HepG2 (cell line): ENCODE results near the gene TRMT1L. TPM values are rescaled to one million over a fixed set of nuclear protein-coding genes. Genes with fewer than 3 reads are reported as not detected.

Experiments used
- ADNP ChIP-seq: sonication (generic); formaldehyde crosslinking; IDR thresholded peaks from 2 replicates; pipeline ENCODE4 v1.4.0; 2020; ENCODE audit warnings: missing genetic modification reagents
- CENPT ChIP-seq: sonication (generic); formaldehyde crosslinking; IDR thresholded peaks from 2 replicates; pipeline ENCODE4 v1.8.0; 2022; ENCODE audit warnings: low read depth, mild to moderate bottlenecking, moderate library complexity, missing genetic modification reagents
- CREM ChIP-seq, 2 experiments: sonication (generic) in 1 of 2; formaldehyde crosslinking in 1 of 2; IDR thresholded peaks; 2 replicates each; pipeline versions ENCODE4 v1.4.0 to v1.6.1; 2016 to 2020; ENCODE audit warnings: antibody characterized with exemption in 1 of 2, mild to moderate bottlenecking in 1 of 2, missing genetic modification reagents in 1 of 2
- EED ChIP-seq: sonication (generic); formaldehyde crosslinking; IDR thresholded peaks from 2 replicates; pipeline ENCODE4 v1.5.0; 2020; ENCODE audit warnings: mild to moderate bottlenecking, missing genetic modification reagents
- GFI1 ChIP-seq: sonication (generic); formaldehyde crosslinking; IDR thresholded peaks from 2 replicates; pipeline ENCODE4 v1.5.0; 2020; ENCODE audit warnings: missing genetic modification reagents, mild to moderate bottlenecking, borderline replicate concordance
- HOXA7 ChIP-seq: sonication (generic); formaldehyde crosslinking; IDR thresholded peaks from 2 replicates; pipeline ENCODE4 v1.8.1; 2022; ENCODE audit warnings: mild to moderate bottlenecking, missing genetic modification reagents, moderate library complexity
- POLR2A ChIP-seq, 2 experiments: IDR thresholded peaks; 2 replicates each; pipeline ENCODE4 v1.6.1; 2011; ENCODE audit warnings: low read depth in 2 of 2, low read length in 2 of 2, mild to moderate bottlenecking in 1 of 2, moderate library complexity in 1 of 2; ENCODE audit not compliant: insufficient read depth in 1 of 2
- RXRA ChIP-seq: sonication (generic); formaldehyde crosslinking; IDR thresholded peaks from 2 replicates; pipeline ENCODE4 v1.5.1; 2020; ENCODE audit warnings: missing genetic modification reagents
- SAP130 ChIP-seq: IDR thresholded peaks from 2 replicates; pipeline ENCODE4 v1.6.1; 2016; ENCODE audit warnings: low read depth
- TEAD2 ChIP-seq: sonication (generic); formaldehyde crosslinking; IDR thresholded peaks from 2 replicates; pipeline ENCODE4 v1.9.0; 2021; ENCODE audit warnings: missing genetic modification reagents
- XRCC5 ChIP-seq: fragments of 200-400 bp; formaldehyde crosslinking; optimal IDR thresholded peaks from 2 replicates; pipeline ENCODE3; 2017; ENCODE audit warnings: mild to moderate bottlenecking, low read length
- ZFP36L2 ChIP-seq: sonication (generic); formaldehyde crosslinking; IDR thresholded peaks from 2 replicates; pipeline ENCODE4 v1.4.0; 2020; ENCODE audit warnings: missing genetic modification reagents
- ZFY ChIP-seq: sonication (generic); formaldehyde crosslinking; IDR thresholded peaks from 2 replicates; pipeline ENCODE4 v1.4.0; 2020; ENCODE audit warnings: missing genetic modification reagents
- ZNF136 ChIP-seq: sonication (generic); formaldehyde crosslinking; IDR thresholded peaks from 2 replicates; pipeline ENCODE4 v1.8.1; 2022; ENCODE audit warnings: low read depth, mild to moderate bottlenecking, moderate library complexity, missing genetic modification reagents
- ZNF24 ChIP-seq: fragments of 450-650 bp; IDR thresholded peaks from 2 replicates; pipeline ENCODE4 v1.6.1; 2017; ENCODE audit warnings: antibody characterized with exemption, mild to moderate bottlenecking
- ZNF619 ChIP-seq: sonication (generic); formaldehyde crosslinking; IDR thresholded peaks from 2 replicates; pipeline ENCODE4 v1.4.0; 2020; ENCODE audit warnings: mild to moderate bottlenecking, missing genetic modification reagents
- ZNF674 ChIP-seq: sonication (generic); formaldehyde crosslinking; IDR thresholded peaks from 2 replicates; pipeline ENCODE4 v1.5.0; 2020; ENCODE audit warnings: low read depth, mild to moderate bottlenecking, missing genetic modification reagents
- ZNF780A ChIP-seq: sonication (generic); formaldehyde crosslinking; IDR thresholded peaks from 2 replicates; pipeline ENCODE4 v1.8.0; 2022; ENCODE audit warnings: mild to moderate bottlenecking, missing genetic modification reagents, moderate library complexity
- ZSCAN29 ChIP-seq: sonication (generic); formaldehyde crosslinking; conservative IDR thresholded peaks from 2 replicates; pipeline ENCODE4 v1.4.0; 2020; ENCODE audit warnings: mild to moderate bottlenecking, missing genetic modification reagents
- polyA plus RNA-seq, 8 experiments: library from polyadenylated mRNA; depleted of rRNA in 3 of 8; stranded (reverse) in 7 of 8; unstranded in 1 of 8; fragments of >200 nt; fragmentation: Illumina TruSeq in 4 of 8; extraction: Trizol in 4 of 8; gene quantifications; 2 replicates each; pipeline versions ENCODE4 v1.2.1 to v1.2.3, GENCODE V29; 2011 to 2016; ENCODE audit warnings: low read depth in 4 of 8, missing spikeins in 1 of 8, mixed read lengths in 1 of 8; ENCODE audit not compliant: insufficient read depth in 1 of 8
- total RNA-seq, 5 experiments: library from RNA; depleted of rRNA; stranded (reverse); fragments of >200 nt; fragmentation: Illumina TruSeq; extraction: Trizol; gene quantifications; 2 replicates each; pipeline ENCODE4 v1.2.3, GENCODE V29; 2016; ENCODE audit warnings: low read depth in 1 of 5
- TF ChIP-seq, protein P1 (sequence below): sonication (generic); formaldehyde crosslinking; IDR thresholded peaks from 2 replicates; pipeline ENCODE4 v1.5.1; 2020; ENCODE audit warnings: missing genetic modification reagents, mild to moderate bottlenecking, borderline replicate concordance
- TF ChIP-seq, protein P2 (sequence below): sonication (generic); formaldehyde crosslinking; IDR thresholded peaks from 2 replicates; pipeline ENCODE4 v1.4.0; 2020; ENCODE audit warnings: mild to moderate bottlenecking, missing genetic modification reagents
- TF ChIP-seq, protein P3 (sequence below): sonication (generic); formaldehyde crosslinking; IDR thresholded peaks from 2 replicates; pipeline ENCODE4 v1.8.0; 2022; ENCODE audit warnings: missing genetic modification reagents, mild to moderate bottlenecking, moderate library complexity, borderline replicate concordance
- TF ChIP-seq, protein P4 (sequence below): IDR thresholded peaks from 2 replicates; pipeline ENCODE4 v1.6.1; 2016; ENCODE audit warnings: low read depth, borderline replicate concordance
- TF ChIP-seq, protein P5 (sequence below): sonication (generic); formaldehyde crosslinking; IDR thresholded peaks from 2 replicates; pipeline ENCODE4 v1.5.0; 2020; ENCODE audit warnings: mild to moderate bottlenecking, missing genetic modification reagents, borderline replicate concordance

The TRMT1L gene
- total and polyA plus RNA-seq, 2 of the 13 experiments (the other 11 are each of a cell fraction or from before 2014, with no cell fraction given) = 17.9 to 19.2 TPM

DNA sequence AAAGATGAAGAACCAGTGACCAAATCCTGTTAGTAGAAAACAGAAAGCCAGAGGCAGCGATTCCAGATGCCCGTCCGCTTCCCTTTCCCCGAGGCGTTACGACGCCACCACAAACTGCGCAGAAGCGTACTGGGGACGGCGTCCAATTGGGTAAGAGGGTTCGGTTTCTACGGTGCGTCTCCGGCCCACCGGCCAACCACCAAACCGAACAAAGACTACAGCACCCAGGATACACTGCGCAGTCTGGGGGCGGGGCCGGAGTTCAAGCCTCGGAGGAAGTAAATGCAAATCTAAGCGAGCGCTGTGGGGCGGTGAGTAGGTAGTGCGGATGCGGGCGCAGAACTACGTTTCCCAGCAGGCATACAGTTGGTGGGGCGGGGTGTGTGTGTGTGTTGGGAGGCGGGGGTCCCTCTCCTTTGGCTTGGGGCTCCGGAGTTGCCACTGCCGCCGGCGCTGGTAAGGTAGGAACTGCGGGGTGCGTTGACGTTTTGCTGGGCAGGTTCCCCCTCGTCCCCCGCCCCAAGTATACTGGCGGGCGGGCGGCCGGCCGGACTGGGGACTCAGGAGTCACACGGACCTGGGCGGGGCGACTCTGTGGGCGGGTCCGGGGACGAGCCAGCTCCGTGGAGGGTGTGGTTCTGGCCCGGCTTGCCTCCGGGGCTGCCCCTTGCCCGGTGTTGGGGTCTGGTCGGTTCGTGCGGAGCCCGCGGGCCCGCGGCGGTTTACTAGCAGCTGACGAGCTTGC, at the start of gene TRMT1L, which contains the start of gene SWT1 (continued):
- TF ChIP-seq, protein P1, sequence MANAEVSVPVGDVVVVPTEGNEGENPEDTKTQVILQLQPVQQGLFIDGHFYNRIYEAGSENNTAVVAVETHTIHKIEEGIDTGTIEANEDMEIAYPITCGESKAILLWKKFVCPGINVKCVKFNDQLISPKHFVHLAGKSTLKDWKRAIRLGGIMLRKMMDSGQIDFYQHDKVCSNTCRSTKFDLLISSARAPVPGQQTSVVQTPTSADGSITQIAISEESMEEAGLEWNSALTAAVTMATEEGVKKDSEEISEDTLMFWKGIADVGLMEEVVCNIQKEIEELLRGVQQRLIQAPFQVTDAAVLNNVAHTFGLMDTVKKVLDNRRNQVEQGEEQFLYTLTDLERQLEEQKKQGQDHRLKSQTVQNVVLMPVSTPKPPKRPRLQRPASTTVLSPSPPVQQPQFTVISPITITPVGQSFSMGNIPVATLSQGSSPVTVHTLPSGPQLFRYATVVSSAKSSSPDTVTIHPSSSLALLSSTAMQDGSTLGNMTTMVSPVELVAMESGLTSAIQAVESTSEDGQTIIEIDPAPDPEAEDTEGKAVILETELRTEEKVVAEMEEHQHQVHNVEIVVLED (CRISPR knock-in tag) = peak; percentile 96
- TF ChIP-seq RXRA (CRISPR knock-in tag) (no peak; the same call in 1 of the 2 replicates), CREM (IDR thresholded peaks at IDR 0.05) (peak; percentile 97), CREM (CRISPR knock-in tag; IDR thresholded peaks at IDR 0.05) (no peak), CENPT (CRISPR knock-in tag) (no peak), HOXA7 (CRISPR knock-in tag) (no peak), ZNF136 (CRISPR knock-in tag) (no peak), GFI1 (CRISPR knock-in tag) (no peak; the same call in 1 of the 2 replicates), ZSCAN29 (0 out of 2 replicates have a peak, but pooled peaks have one; percentile 17), POLR2A (IDR thresholded peaks at IDR 0.05; ENCODE audit: insufficient read depth in 1 of 2, low read depth in 2 of 2, low read length in 2 of 2) (peak; percentile 88 to 95), TEAD2 (CRISPR knock-in tag) (no peak), ZNF780A (CRISPR knock-in tag) (no peak), ADNP (no peak), XRCC5 (peak; percentile 39), ZNF674 (CRISPR knock-in tag) (no peak), ZNF24 (no peak), SAP130 (CRISPR knock-in tag) (peak; percentile 50), EED (no peak), ZNF619 (CRISPR knock-in tag) (peak; percentile 59; the same call in 1 of the 2 replicates), ZFY (CRISPR knock-in tag) (peak; percentile 54), ZFP36L2 (no peak)
- TF ChIP-seq, protein P2, sequence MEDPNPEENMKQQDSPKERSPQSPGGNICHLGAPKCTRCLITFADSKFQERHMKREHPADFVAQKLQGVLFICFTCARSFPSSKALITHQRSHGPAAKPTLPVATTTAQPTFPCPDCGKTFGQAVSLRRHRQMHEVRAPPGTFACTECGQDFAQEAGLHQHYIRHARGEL (CRISPR knock-in tag) = no peak
- TF ChIP-seq, protein P3, sequence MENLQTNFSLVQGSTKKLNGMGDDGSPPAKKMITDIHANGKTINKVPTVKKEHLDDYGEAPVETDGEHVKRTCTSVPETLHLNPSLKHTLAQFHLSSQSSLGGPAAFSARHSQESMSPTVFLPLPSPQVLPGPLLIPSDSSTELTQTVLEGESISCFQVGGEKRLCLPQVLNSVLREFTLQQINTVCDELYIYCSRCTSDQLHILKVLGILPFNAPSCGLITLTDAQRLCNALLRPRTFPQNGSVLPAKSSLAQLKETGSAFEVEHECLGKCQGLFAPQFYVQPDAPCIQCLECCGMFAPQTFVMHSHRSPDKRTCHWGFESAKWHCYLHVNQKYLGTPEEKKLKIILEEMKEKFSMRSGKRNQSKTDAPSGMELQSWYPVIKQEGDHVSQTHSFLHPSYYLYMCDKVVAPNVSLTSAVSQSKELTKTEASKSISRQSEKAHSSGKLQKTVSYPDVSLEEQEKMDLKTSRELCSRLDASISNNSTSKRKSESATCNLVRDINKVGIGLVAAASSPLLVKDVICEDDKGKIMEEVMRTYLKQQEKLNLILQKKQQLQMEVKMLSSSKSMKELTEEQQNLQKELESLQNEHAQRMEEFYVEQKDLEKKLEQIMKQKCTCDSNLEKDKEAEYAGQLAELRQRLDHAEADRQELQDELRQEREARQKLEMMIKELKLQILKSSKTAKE (CRISPR knock-in tag) = no peak
- TF ChIP-seq, protein P4, sequence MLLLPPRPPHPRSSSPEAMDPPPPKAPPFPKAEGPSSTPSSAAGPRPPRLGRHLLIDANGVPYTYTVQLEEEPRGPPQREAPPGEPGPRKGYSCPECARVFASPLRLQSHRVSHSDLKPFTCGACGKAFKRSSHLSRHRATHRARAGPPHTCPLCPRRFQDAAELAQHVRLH (CRISPR knock-in tag) = peak; percentile 62
- TF ChIP-seq, protein P5, sequence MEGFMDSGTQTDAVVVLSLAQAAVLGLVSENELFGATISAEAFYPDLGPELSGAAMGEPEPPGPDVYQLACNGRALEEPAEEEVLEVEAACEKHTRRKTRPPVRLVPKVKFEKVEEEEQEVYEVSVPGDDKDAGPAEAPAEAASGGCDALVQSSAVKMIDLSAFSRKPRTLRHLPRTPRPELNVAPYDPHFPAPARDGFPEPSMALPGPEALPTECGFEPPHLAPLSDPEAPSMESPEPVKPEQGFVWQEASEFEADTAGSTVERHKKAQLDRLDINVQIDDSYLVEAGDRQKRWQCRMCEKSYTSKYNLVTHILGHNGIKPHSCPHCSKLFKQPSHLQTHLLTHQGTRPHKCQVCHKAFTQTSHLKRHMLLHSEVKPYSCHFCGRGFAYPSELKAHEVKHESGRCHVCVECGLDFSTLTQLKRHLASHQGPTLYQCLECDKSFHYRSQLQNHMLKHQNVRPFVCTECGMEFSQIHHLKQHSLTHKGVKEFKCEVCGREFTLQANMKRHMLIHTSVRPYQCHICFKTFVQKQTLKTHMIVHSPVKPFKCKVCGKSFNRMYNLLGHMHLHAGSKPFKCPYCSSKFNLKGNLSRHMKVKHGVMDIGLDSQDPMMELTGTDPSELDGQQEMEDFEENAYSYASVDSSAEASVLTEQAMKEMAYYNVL = no peak
